Testis (tissue), 3 donors: ENCODE measurements around the gene LIPE. TPM values are rescaled to one million over a fixed set of nuclear protein-coding genes. Genes with fewer than 3 reads are reported as not detected.
A peak's percentile ranks its signal among the peaks of the same experiment; 100 is the strongest.

Experiments
- DNase-seq: peaks from one replicate; pipeline ENCODE4 v3.0.0-alpha.2; 2019
- H3K27ac ChIP-seq, 2 donors: fragments of 200-600 bp; sonication (generic); one replicate each; pipeline ENCODE4 v1.5.1; 2019
- H3K27me3 ChIP-seq: fragments of 200-600 bp; sonication (generic); one replicate; pipeline ENCODE4 v1.5.1; 2019
- H3K36me3 ChIP-seq: fragments of 200-600 bp; sonication (generic); one replicate; pipeline ENCODE4 v1.5.1; 2017; ENCODE audit warnings: low read depth; ENCODE audit errors: missing control alignments
- H3K4me1 ChIP-seq: fragments of 200-600 bp; sonication (generic); one replicate; pipeline ENCODE4 v1.5.1; 2019
- H3K4me3 ChIP-seq, 2 donors: fragments of 200-600 bp; sonication (generic); one replicate each; pipeline ENCODE4 v1.5.1; 2017 to 2019
- H3K9me3 ChIP-seq: fragments of 200-600 bp; sonication (generic); one replicate; pipeline ENCODE4 v1.5.1; 2017
- CTCF ChIP-seq, 3 experiments: fragments of 450-650 bp in 2 of 3; fragments of 200-600 bp in 1 of 3; sonication (generic) in 1 of 3; IDR thresholded peaks; one replicate each; pipeline ENCODE4 v1.5.1; 2016 to 2019; ENCODE audit warnings: antibody characterized with exemption in 3 of 3, mild to moderate bottlenecking in 2 of 3, moderate library complexity in 1 of 3
- POLR2A ChIP-seq: fragments of 450-650 bp; IDR thresholded peaks from one replicate; pipeline ENCODE4 v1.6.1; 2017; ENCODE audit warnings: antibody characterized with exemption, mild to moderate bottlenecking, moderate library complexity
- WGBS, 2 donors: methylation state at CpG; one replicate each; pipeline ENCODE4 v1.1.5; 2018; 5-methylcytosine and 5-hydroxymethylcytosine counted together
- intact Hi-C: fragments of 100-400 bp; cut with DNase I; formaldehyde crosslinking; loops from one replicate; pipeline ENCODE4 v1.15.1; 2023; ENCODE audit warnings: low total_unique reads
- polyA plus RNA-seq: library from polyadenylated mRNA; stranded (reverse); fragments of 350-450 nt; fragmentation: Illumina TruSeq; extraction: RNeasy Lipid Tissue Mini Kit (QIAGEN cat#74804); gene quantifications from one replicate; pipeline ENCODE4 v1.2.3, GENCODE V29; 2014; ENCODE audit warnings: low read depth, low replicate concordance; ENCODE audit not compliant: insufficient read depth
- total RNA-seq, 2 donors: library from RNA; depleted of rRNA; stranded (reverse); fragments of >200 nt; gene quantifications; one replicate each; pipeline ENCODE4 v1.2.3, GENCODE V29; 2016

LIPE gene
- total and polyA plus RNA-seq, 3 donors from 2014 or later: 49.2 to 131 (median 73.5) TPM

- Histone ChIP-seq H3K27me3 (no peaks in the 10 kb centered on the region), H3K4me3 (peak overlapping the region; percentile 63 to 69), H3K36me3 (no peaks in the 10 kb centered on the region), H3K9me3 (no peaks in the 10 kb centered on the region), H3K4me1 (peaks cover 17% of the 10 kb centered on the region), H3K27ac (peak overlapping the region; percentile 57 to 76)
- no peak for TF ChIP-seq POLR2A
- no peak for TF ChIP-seq CTCF (IDR thresholded peaks at IDR 0.05)
- 2 to 3% methylated on average over 25 to 65 of the region's 65 CpGs for WGBS, 2 donors
- intact Hi-C loops: no loop called here
- peak; percentile 94 for DNase-seq
These were observed 3.5 kb downstream of the LIPE start for GRCh38 chr19:42423462-42424344.

- intact Hi-C loops: no loop called here
- Histone ChIP-seq H3K4me1 (peaks cover 17% of the 10 kb centered on the region), H3K4me3 (peak overlapping the region; percentile 63 to 69), H3K27me3 (no peaks in the 10 kb centered on the region), H3K36me3 (no peaks in the 10 kb centered on the region), H3K27ac (peak overlapping the region; percentile 57 to 76), H3K9me3 (no peaks in the 10 kb centered on the region)
- TF ChIP-seq CTCF (IDR thresholded peaks at IDR 0.05) (no peak), POLR2A (no peak)
- peak; percentile 62 for DNase-seq
- WGBS, 2 donors: 3 to 8% methylated on average over 26 to 34 of the region's 38 CpGs
These were observed 4.2 kb downstream of the LIPE start for GRCh38 chr19:42422901-42423461.

GRCh38 chr19:42422092-42422900, 4.9 kb downstream of the LIPE start:
- TF ChIP-seq POLR2A: no peak
- TF ChIP-seq CTCF (IDR thresholded peaks at IDR 0.05): no peak
- intact Hi-C loops: no loop called here
- no peak for DNase-seq
- Histone ChIP-seq H3K36me3 (no peaks in the 10 kb centered on the region), H3K4me1 (peaks cover 17% of the 10 kb centered on the region), H3K27me3 (no peaks in the 10 kb centered on the region), H3K4me3 (peak overlapping the region in 1 of 2 donors; percentile 63), H3K27ac (no peak overlapping the region), H3K9me3 (no peaks in the 10 kb centered on the region)
- WGBS, 2 donors: 60 to 69% methylated on average over 9 to 17 of the region's 17 CpGs

DNA sequence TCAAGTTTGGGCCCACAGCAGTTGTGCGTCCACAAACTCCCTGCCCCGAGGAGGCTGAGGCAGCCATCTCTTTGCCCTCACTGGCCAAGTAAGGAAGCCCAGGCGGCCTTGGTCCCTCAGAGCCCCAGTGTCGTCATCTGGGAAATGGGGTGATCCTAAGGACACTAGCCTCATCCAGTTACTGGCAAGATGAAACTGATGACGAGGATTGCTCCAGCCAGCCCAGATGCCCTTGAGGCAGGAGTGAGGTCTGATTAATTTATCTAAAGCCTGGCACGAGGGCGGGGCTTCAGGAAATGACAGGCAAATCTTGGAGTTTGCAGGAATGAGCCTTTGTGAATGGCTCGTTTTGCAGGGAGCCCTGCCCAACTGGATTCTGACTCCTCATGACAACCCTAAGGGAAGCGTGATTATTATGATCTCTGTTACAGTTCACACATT, 5.6 kb downstream of the LIPE start:
- H3K36me3 ChIP-seq: no peaks in the 10 kb centered on the region
- H3K27ac ChIP-seq: no peak overlapping the region
- H3K9me3 ChIP-seq: no peaks in the 10 kb centered on the region
- no peaks in the 10 kb centered on the region for H3K27me3 ChIP-seq
- TF ChIP-seq POLR2A (no peak), CTCF (IDR thresholded peaks at IDR 0.05) (no peak)
- peaks cover 17% of the 10 kb centered on the region for H3K4me1 ChIP-seq
- intact Hi-C loops: no loop called here
- WGBS, 2 donors: 70 to 76% methylated on average over 8 to 9 of the region's 9 CpGs
- no peak for DNase-seq
- no peak overlapping the region for H3K4me3 ChIP-seq
